WTC11 (cell line): ENCODE data around the gene AP3M1. TPM values are rescaled to one million over a fixed set of nuclear protein-coding genes. Genes with fewer than 3 reads are reported as not detected.

Experiments
- ATAC-seq: fragments of 200-7000 bp; cut with Tn5 transposase; 2 replicates; pipeline ENCODE4 v1.10.0; 2021; ENCODE audit warnings: mild to moderate bottlenecking, moderate library complexity
- CTCF ChIA-PET: fragments of 300-600 bp; sonication (Branson Sonifier 250); formaldehyde crosslinking; loops from one replicate; lab custom pipeline; 2021; ENCODE audit warnings: antibody characterized with exemption; lab: Charles Lee
- POLR2A ChIA-PET: fragments of 350-600 bp; sonication (Branson Sonifier 250); formaldehyde crosslinking; loops from one replicate; lab custom pipeline; 2021; ENCODE audit warnings: antibody characterized with exemption; lab: Charles Lee
- DNase-seq: peaks from one replicate; pipeline ENCODE4 v3.0.0; 2021; ENCODE audit warnings: low spot score
- H3K27ac Mint-ChIP-seq: 2 replicates; pipeline ENCODE4 v1.8.0; 2021; ENCODE audit warnings: mixed read lengths
- H3K27me3 Mint-ChIP-seq: 2 replicates; pipeline ENCODE4 v1.8.0; 2021; ENCODE audit warnings: low read depth, mild to moderate bottlenecking, moderate library complexity, mixed read lengths
- H3K36me3 Mint-ChIP-seq: 2 replicates; pipeline ENCODE4 v1.8.0; 2021; ENCODE audit warnings: mixed read lengths
- H3K4me1 Mint-ChIP-seq: 2 replicates; pipeline ENCODE4 v1.8.0; 2022; ENCODE audit warnings: mixed read lengths
- H3K4me3 Mint-ChIP-seq: 2 replicates; pipeline ENCODE4 v1.8.0; 2021; ENCODE audit warnings: mild to moderate bottlenecking, moderate library complexity, mixed read lengths
- H3K9me3 Mint-ChIP-seq: 2 replicates; pipeline ENCODE4 v1.8.0; 2021; ENCODE audit warnings: mixed read lengths
- ELF4 ChIP-seq: sonication (generic); formaldehyde crosslinking; IDR thresholded peaks from 2 replicates; pipeline ENCODE4 v1.8.1; 2022; ENCODE audit warnings: low read depth, mild to moderate bottlenecking, moderate library complexity, missing genetic modification reagents
- JUN ChIP-seq: sonication (generic); formaldehyde crosslinking; IDR thresholded peaks from 2 replicates; pipeline ENCODE4 v1.8.0; 2023; ENCODE audit warnings: mild to moderate bottlenecking, missing genetic modification reagents
- KAT7 ChIP-seq: sonication (generic); formaldehyde crosslinking; IDR thresholded peaks from 2 replicates; pipeline ENCODE4 v1.8.1; 2023; ENCODE audit warnings: missing genetic modification reagents, mild to moderate bottlenecking, borderline replicate concordance
- MXD4 ChIP-seq: fragments of 250-450 bp; sonication (Bioruptor Pico); IDR thresholded peaks from 2 replicates; pipeline ENCODE4 v1.8.0; 2021; ENCODE audit warnings: mild to moderate bottlenecking, moderate library complexity, borderline replicate concordance
- NFYB ChIP-seq: sonication (generic); formaldehyde crosslinking; conservative IDR thresholded peaks from 2 replicates; pipeline ENCODE4 v1.8.0; 2022; ENCODE audit warnings: low read depth, missing genetic modification reagents
- NR1H2 ChIP-seq: sonication (generic); formaldehyde crosslinking; IDR thresholded peaks from 2 replicates; pipeline ENCODE4 v1.9.0; 2021; ENCODE audit warnings: mild to moderate bottlenecking, moderate library complexity, missing genetic modification reagents
- NR2C2 ChIP-seq: sonication (generic); formaldehyde crosslinking; IDR thresholded peaks from 2 replicates; pipeline ENCODE4 v1.8.0; 2022; ENCODE audit warnings: mild to moderate bottlenecking, missing genetic modification reagents
- NR3C1 ChIP-seq: sonication (generic); formaldehyde crosslinking; conservative IDR thresholded peaks from 2 replicates; pipeline ENCODE4 v1.8.1; 2023; ENCODE audit warnings: low read depth, mild to moderate bottlenecking, missing genetic modification reagents
- PRRX2 ChIP-seq: fragments of 250-450 bp; sonication (Bioruptor Pico); IDR thresholded peaks from 2 replicates; pipeline ENCODE4 v1.8.0; 2021; ENCODE audit warnings: mild to moderate bottlenecking
- RELA ChIP-seq: sonication (generic); formaldehyde crosslinking; IDR thresholded peaks from 2 replicates; pipeline ENCODE4 v1.8.1; 2022; ENCODE audit warnings: missing genetic modification reagents, mild to moderate bottlenecking, borderline replicate concordance
- RORB ChIP-seq: fragments of 250-450 bp; sonication (Bioruptor Pico); IDR thresholded peaks from 2 replicates; pipeline ENCODE4 v1.9.0; 2021; ENCODE audit warnings: mild to moderate bottlenecking
- SMAD3 ChIP-seq: sonication (generic); formaldehyde crosslinking; IDR thresholded peaks from 2 replicates; pipeline ENCODE4 v1.8.0; 2022; ENCODE audit warnings: missing genetic modification reagents, mild to moderate bottlenecking, borderline replicate concordance
- SOX15 ChIP-seq: fragments of 250-450 bp; sonication (Bioruptor Pico); IDR thresholded peaks from 2 replicates; pipeline ENCODE4 v1.9.0; 2021; ENCODE audit warnings: mild to moderate bottlenecking
- TEAD1 ChIP-seq: sonication (generic); formaldehyde crosslinking; IDR thresholded peaks from 2 replicates; pipeline ENCODE4 v1.8.0; 2022; ENCODE audit warnings: mild to moderate bottlenecking, missing genetic modification reagents
- ZNF138 ChIP-seq: sonication (generic); formaldehyde crosslinking; conservative IDR thresholded peaks from 2 replicates; pipeline ENCODE4 v1.8.1; 2022; ENCODE audit warnings: mild to moderate bottlenecking, moderate library complexity, missing genetic modification reagents
- ZNF232 ChIP-seq: sonication (generic); formaldehyde crosslinking; IDR thresholded peaks from 2 replicates; pipeline ENCODE4 v1.8.0; 2022; ENCODE audit warnings: mild to moderate bottlenecking, missing genetic modification reagents
- ZNF396 ChIP-seq: fragments of 250-450 bp; sonication (Bioruptor Pico); IDR thresholded peaks from 2 replicates; pipeline ENCODE4 v1.8.0; 2021; ENCODE audit warnings: mild to moderate bottlenecking, moderate library complexity, borderline replicate concordance
- ZNF416 ChIP-seq: fragments of 250-450 bp; sonication (Bioruptor Pico); IDR thresholded peaks from 2 replicates; pipeline ENCODE4 v1.9.0; 2021; ENCODE audit warnings: mild to moderate bottlenecking, inconsistent platforms
- ZNF423 ChIP-seq: fragments of 250-450 bp; sonication (Bioruptor Pico); IDR thresholded peaks from 2 replicates; pipeline ENCODE4 v2.1.2; 2022; ENCODE audit warnings: mild to moderate bottlenecking, moderate library complexity
- ZNF671 ChIP-seq: fragments of 250-450 bp; sonication (Bioruptor Pico); IDR thresholded peaks from 2 replicates; pipeline ENCODE4 v1.8.0; 2021; ENCODE audit warnings: mild to moderate bottlenecking
- total RNA-seq: library from RNA; stranded (reverse); gene quantifications from 3 replicates; pipeline ENCODE4 v1.2.3, GENCODE V29; 2021
- TF ChIP-seq, protein P1 (sequence below): fragments of 250-450 bp; sonication (Bioruptor Pico); IDR thresholded peaks from 2 replicates; pipeline ENCODE4 v1.9.0; 2021; ENCODE audit warnings: mild to moderate bottlenecking
- TF ChIP-seq, protein P2 (sequence below): sonication (generic); formaldehyde crosslinking; IDR thresholded peaks from 2 replicates; pipeline ENCODE4 v1.8.1; 2023; ENCODE audit warnings: mild to moderate bottlenecking, moderate library complexity, missing genetic modification reagents
- TF ChIP-seq, protein P3 (sequence below): sonication (generic); formaldehyde crosslinking; IDR thresholded peaks from 2 replicates; pipeline ENCODE4 v1.8.0; 2023; ENCODE audit warnings: missing genetic modification reagents, mild to moderate bottlenecking, borderline replicate concordance
- TF ChIP-seq, protein P4 (sequence below): fragments of 250-450 bp; sonication (Bioruptor Pico); conservative IDR thresholded peaks from 2 replicates; pipeline ENCODE4 v1.9.0; 2021; ENCODE audit warnings: mild to moderate bottlenecking
- TF ChIP-seq, protein P5 (sequence below): sonication (generic); formaldehyde crosslinking; IDR thresholded peaks from 2 replicates; pipeline ENCODE4 v1.8.0; 2023; ENCODE audit warnings: missing genetic modification reagents
- TF ChIP-seq, protein P6 (sequence below): sonication (generic); formaldehyde crosslinking; IDR thresholded peaks from 2 replicates; pipeline ENCODE4 v1.8.0; 2022; ENCODE audit warnings: mild to moderate bottlenecking, missing genetic modification reagents
- TF ChIP-seq, protein P7 (sequence below): sonication (generic); formaldehyde crosslinking; IDR thresholded peaks from 2 replicates; pipeline ENCODE4 v1.8.0; 2022; ENCODE audit warnings: mild to moderate bottlenecking, missing genetic modification reagents
- TF ChIP-seq, protein P8 (sequence below): sonication (generic); formaldehyde crosslinking; conservative IDR thresholded peaks from 2 replicates; pipeline ENCODE4 v1.8.1; 2023; ENCODE audit warnings: mild to moderate bottlenecking, low read depth, missing genetic modification reagents, moderate library complexity

The AP3M1 gene
- total RNA-seq, 1 experiment from 2014 or later, result 37.3 TPM

DNA sequence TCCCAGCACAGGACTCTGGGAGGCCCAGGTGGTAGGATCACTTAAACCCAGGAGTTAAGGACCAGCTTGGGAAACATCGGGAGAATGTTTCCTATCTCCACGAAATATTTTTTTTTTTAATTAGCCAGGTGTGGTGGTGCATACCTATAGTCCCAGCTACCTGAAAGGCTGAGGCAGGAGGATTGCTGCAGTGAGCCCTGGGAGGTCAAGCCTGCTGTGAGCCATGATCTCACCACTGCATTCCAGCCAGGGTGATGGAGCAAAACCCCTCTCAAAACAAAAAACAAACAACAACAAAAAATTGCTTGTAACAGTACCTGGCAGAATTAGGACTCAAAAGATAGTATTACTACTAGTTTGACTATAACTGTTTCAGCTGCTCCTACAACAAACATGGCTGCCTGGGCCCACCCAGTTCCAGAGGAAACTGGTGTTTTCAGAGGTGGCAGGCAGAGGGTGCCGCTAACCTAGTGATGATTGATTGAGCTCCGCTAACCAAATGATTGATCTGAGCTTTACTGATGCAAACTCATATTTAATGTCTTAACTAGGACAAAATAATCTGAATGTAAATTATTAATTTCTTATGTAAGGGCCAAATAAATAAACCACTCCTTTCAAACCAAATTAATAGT, 57.0 kb downstream of the AP3M1 start:
- no peaks in the 10 kb centered on the region for H3K4me1 Mint-ChIP-seq

DNA sequence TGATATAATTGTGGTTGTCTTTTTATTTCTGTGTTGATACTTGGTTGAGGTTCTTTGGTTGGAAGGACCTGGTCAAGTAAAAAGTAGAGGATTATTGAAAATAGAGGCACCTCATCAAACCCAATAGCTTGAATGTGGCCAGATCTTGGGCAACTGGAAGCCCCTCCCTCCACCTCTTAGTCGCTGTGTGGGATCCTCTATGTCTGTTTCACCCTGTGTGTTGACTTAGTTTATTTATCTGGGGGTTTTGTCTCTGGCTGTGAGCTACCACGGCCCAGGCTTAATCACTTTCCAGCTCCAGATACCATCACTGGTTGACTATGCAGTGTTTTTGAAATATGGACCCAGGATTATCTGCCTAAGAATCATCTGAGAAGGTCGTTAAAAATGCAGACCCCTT, 58.3 kb downstream of the AP3M1 start:
- DNase-seq (no peak), ATAC-seq (no peak)
- Mint-ChIP-seq H3K27ac (no peak overlapping the region), H3K27me3 (no peaks in the 10 kb centered on the region), H3K9me3 (no peaks in the 10 kb centered on the region), H3K4me3 (no peak overlapping the region), H3K36me3 (peaks cover 74% of the 10 kb centered on the region), H3K4me1 (no peaks in the 10 kb centered on the region)
- POLR2A ChIA-PET, result interaction anchor here (0.5 kb wide), 1 partner anchor 71 kb away, joined by 4 read pairs; no protein-coding TSS in a partner anchor
- CTCF ChIA-PET, result no interaction called here
- TF ChIP-seq, protein P1, sequence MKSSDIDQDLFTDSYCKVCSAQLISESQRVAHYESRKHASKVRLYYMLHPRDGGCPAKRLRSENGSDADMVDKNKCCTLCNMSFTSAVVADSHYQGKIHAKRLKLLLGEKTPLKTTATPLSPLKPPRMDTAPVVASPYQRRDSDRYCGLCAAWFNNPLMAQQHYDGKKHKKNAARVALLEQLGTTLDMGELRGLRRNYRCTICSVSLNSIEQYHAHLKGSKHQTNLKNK, result no peak
- TF ChIP-seq SMAD3 (no peak), ZNF396 (CRISPR knock-in tag) (no peak), NR1H2 (CRISPR knock-in tag) (no peak), ZNF671 (CRISPR knock-in tag) (no peak), ZNF416 (CRISPR knock-in tag) (no peak), MXD4 (CRISPR knock-in tag) (no peak), JUN (CRISPR knock-in tag) (no peak), NFYB (CRISPR knock-in tag) (no peak)
- TF ChIP-seq, protein P2, sequence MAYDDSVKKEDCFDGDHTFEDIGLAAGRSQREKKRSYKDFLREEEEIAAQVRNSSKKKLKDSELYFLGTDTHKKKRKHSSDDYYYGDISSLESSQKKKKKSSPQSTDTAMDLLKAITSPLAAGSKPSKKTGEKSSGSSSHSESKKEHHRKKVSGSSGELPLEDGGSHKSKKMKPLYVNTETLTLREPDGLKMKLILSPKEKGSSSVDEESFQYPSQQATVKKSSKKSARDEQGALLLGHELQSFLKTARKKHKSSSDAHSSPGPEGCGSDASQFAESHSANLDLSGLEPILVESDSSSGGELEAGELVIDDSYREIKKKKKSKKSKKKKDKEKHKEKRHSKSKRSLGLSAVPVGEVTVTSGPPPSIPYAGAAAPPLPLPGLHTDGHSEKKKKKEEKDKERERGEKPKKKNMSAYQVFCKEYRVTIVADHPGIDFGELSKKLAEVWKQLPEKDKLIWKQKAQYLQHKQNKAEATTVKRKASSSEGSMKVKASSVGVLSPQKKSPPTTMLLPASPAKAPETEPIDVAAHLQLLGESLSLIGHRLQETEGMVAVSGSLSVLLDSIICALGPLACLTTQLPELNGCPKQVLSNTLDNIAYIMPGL (CRISPR knock-in tag), result no peak
- TF ChIP-seq, protein P3, sequence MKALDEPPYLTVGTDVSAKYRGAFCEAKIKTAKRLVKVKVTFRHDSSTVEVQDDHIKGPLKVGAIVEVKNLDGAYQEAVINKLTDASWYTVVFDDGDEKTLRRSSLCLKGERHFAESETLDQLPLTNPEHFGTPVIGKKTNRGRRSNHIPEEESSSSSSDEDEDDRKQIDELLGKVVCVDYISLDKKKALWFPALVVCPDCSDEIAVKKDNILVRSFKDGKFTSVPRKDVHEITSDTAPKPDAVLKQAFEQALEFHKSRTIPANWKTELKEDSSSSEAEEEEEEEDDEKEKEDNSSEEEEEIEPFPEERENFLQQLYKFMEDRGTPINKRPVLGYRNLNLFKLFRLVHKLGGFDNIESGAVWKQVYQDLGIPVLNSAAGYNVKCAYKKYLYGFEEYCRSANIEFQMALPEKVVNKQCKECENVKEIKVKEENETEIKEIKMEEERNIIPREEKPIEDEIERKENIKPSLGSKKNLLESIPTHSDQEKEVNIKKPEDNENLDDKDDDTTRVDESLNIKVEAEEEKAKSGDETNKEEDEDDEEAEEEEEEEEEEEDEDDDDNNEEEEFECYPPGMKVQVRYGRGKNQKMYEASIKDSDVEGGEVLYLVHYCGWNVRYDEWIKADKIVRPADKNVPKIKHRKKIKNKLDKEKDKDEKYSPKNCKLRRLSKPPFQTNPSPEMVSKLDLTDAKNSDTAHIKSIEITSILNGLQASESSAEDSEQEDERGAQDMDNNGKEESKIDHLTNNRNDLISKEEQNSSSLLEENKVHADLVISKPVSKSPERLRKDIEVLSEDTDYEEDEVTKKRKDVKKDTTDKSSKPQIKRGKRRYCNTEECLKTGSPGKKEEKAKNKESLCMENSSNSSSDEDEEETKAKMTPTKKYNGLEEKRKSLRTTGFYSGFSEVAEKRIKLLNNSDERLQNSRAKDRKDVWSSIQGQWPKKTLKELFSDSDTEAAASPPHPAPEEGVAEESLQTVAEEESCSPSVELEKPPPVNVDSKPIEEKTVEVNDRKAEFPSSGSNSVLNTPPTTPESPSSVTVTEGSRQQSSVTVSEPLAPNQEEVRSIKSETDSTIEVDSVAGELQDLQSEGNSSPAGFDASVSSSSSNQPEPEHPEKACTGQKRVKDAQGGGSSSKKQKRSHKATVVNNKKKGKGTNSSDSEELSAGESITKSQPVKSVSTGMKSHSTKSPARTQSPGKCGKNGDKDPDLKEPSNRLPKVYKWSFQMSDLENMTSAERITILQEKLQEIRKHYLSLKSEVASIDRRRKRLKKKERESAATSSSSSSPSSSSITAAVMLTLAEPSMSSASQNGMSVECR, result no peak
- TF ChIP-seq, protein P4, sequence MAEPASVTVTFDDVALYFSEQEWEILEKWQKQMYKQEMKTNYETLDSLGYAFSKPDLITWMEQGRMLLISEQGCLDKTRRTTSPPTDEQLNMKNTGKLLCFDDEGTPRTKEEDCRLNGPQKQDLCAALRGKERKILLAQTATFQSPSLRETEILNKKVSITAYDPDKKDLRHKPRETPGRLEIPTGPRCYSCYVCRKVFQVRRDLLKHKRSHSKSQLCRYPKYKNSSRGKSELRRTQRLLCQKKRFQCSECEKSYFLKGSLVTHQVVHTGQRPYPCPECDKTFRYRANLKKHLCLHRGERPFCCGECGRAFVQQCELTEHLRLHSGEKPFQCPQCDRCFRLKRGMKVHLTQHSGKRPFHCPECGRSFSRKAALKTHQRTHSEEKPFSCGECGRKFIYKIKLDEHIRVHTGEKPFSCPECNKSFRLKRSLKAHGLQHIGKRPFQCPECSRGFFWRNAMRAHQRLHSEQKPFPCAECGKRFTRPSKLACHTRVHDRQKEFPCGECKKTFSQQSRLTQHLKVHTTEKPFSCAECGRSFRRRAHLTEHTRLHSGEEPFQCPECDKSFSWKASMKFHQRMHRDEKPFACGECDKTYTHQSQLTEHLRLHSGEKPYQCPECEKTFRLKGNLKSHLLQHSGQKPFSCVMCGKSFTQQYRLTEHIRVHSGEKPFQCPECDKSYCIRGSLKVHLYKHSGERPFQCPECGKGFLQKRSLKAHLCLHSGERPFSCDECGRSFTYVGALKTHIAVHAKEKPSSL (CRISPR knock-in tag), result no peak

More for the DNA sequence above, 57.0 kb downstream of the AP3M1 start:
- H3K36me3 Mint-ChIP-seq, result peaks cover 78% of the 10 kb centered on the region
- H3K4me3 Mint-ChIP-seq, result no peak overlapping the region
- H3K27me3 Mint-ChIP-seq, result no peaks in the 10 kb centered on the region
- no peak overlapping the region for H3K27ac Mint-ChIP-seq
- no peak for DNase-seq
- no peak for ATAC-seq
- TF ChIP-seq, protein P5, sequence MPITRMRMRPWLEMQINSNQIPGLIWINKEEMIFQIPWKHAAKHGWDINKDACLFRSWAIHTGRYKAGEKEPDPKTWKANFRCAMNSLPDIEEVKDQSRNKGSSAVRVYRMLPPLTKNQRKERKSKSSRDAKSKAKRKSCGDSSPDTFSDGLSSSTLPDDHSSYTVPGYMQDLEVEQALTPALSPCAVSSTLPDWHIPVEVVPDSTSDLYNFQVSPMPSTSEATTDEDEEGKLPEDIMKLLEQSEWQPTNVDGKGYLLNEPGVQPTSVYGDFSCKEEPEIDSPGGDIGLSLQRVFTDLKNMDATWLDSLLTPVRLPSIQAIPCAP (CRISPR knock-in tag), result no peak
- no peak for TF ChIP-seq SOX15
- no peak for TF ChIP-seq NR2C2
- TF ChIP-seq, protein P6, sequence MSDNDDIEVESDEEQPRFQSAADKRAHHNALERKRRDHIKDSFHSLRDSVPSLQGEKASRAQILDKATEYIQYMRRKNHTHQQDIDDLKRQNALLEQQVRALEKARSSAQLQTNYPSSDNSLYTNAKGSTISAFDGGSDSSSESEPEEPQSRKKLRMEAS (CRISPR knock-in tag), result no peak
- no peak for TF ChIP-seq PRRX2 (CRISPR knock-in tag)
- TF ChIP-seq NR3C1, result no peak
- TF ChIP-seq ZNF232 (CRISPR knock-in tag), result no peak
- no peak for TF ChIP-seq ZNF423 (CRISPR knock-in tag)
- TF ChIP-seq, protein P7, sequence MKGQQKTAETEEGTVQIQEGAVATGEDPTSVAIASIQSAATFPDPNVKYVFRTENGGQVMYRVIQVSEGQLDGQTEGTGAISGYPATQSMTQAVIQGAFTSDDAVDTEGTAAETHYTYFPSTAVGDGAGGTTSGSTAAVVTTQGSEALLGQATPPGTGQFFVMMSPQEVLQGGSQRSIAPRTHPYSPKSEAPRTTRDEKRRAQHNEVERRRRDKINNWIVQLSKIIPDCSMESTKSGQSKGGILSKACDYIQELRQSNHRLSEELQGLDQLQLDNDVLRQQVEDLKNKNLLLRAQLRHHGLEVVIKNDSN (CRISPR knock-in tag), result no peak
- no peak for TF ChIP-seq RELA (CRISPR knock-in tag)
- TF ChIP-seq, protein P8, sequence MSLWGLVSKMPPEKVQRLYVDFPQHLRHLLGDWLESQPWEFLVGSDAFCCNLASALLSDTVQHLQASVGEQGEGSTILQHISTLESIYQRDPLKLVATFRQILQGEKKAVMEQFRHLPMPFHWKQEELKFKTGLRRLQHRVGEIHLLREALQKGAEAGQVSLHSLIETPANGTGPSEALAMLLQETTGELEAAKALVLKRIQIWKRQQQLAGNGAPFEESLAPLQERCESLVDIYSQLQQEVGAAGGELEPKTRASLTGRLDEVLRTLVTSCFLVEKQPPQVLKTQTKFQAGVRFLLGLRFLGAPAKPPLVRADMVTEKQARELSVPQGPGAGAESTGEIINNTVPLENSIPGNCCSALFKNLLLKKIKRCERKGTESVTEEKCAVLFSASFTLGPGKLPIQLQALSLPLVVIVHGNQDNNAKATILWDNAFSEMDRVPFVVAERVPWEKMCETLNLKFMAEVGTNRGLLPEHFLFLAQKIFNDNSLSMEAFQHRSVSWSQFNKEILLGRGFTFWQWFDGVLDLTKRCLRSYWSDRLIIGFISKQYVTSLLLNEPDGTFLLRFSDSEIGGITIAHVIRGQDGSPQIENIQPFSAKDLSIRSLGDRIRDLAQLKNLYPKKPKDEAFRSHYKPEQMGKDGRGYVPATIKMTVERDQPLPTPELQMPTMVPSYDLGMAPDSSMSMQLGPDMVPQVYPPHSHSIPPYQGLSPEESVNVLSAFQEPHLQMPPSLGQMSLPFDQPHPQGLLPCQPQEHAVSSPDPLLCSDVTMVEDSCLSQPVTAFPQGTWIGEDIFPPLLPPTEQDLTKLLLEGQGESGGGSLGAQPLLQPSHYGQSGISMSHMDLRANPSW (CRISPR knock-in tag), result no peak
- no peak for TF ChIP-seq ZNF138
- no peak for TF ChIP-seq KAT7 (CRISPR knock-in tag)
- no peak for TF ChIP-seq RORB (CRISPR knock-in tag)
- no peak for TF ChIP-seq TEAD1 (CRISPR knock-in tag)
- TF ChIP-seq ELF4 (CRISPR knock-in tag), result no peak
- no peaks in the 10 kb centered on the region for H3K9me3 Mint-ChIP-seq
- ChIA-PET POLR2A (no interaction called here), CTCF (interaction anchor here (1.2 to 2.2 kb wide), 2 partner anchors 12 to 137 kb away, joined by 5 read pairs; no protein-coding TSS in a partner anchor)
